ENCODE results near the gene QRICH1. TPM values are rescaled to one million over a fixed set of nuclear protein-coding genes. Genes with fewer than 3 reads are reported as not detected.

QRICH1 gene
- total and polyA plus RNA-seq, 2 of the 13 experiments (the other 11 are each of a cell fraction or from before 2014, with no cell fraction given) = 52.6 to 102 TPM

GRCh38 chr3:49028673-49029562 lies 65.0 kb downstream of the QRICH1 start, which contains the start of gene IMPDH2 (continued):
- no peak for TF ChIP-seq ZEB1 (IDR thresholded peaks at IDR 0.05; ENCODE audit: insufficient replicate concordance, low read depth)
- TF ChIP-seq FOXA3 (CRISPR knock-in tag; IDR thresholded peaks at IDR 0.05) = peak; percentile 80
- peak; percentile 82 for TF ChIP-seq SKI (IDR thresholded peaks at IDR 0.05; ENCODE audit: partially characterized antibody)
- TF ChIP-seq CEBPB (IDR thresholded peaks at IDR 0.05; ENCODE audit: borderline replicate concordance, low read depth, low read length) = peak; percentile 95
- TF ChIP-seq TCF12 (IDR thresholded peaks at IDR 0.05) = no peak
- no peak; the same call in 1 of the 2 replicates for TF ChIP-seq TCF12 (CRISPR knock-in tag; IDR thresholded peaks at IDR 0.05)
- no peak for TF ChIP-seq ELF4 (CRISPR knock-in tag; IDR thresholded peaks at IDR 0.05; ENCODE audit: borderline replicate concordance)
- peak; percentile 91; the same call in 1 of the 2 replicates for TF ChIP-seq STAT6 (CRISPR knock-in tag; IDR thresholded peaks at IDR 0.05; ENCODE audit: borderline replicate concordance)
- peak; percentile 42; the same call in 1 of the 2 replicates for TF ChIP-seq MED13 (CRISPR knock-in tag; IDR thresholded peaks at IDR 0.05)
- peak; percentile 84 for TF ChIP-seq ZNF614 (CRISPR knock-in tag; IDR thresholded peaks at IDR 0.05; ENCODE audit: borderline replicate concordance)
- TF ChIP-seq NFATC3 (CRISPR knock-in tag; IDR thresholded peaks at IDR 0.05) = peak; percentile 83; the same call in 1 of the 2 replicates
- TF ChIP-seq HOMEZ (CRISPR knock-in tag; IDR thresholded peaks at IDR 0.05; ENCODE audit: low read depth) = peak; percentile 67
- no peak for TF ChIP-seq ARID3A (IDR thresholded peaks at IDR 0.05; ENCODE audit: low read depth, low read length)
- TF ChIP-seq ZNF383 (CRISPR knock-in tag; IDR thresholded peaks at IDR 0.05; ENCODE audit: borderline replicate concordance) = no peak
- TF ChIP-seq ETS1 (CRISPR knock-in tag; IDR thresholded peaks at IDR 0.05) = no peak
- TF ChIP-seq CBX1 (IDR thresholded peaks at IDR 0.05; ENCODE audit: low read depth) = peak; percentile 81
- TF ChIP-seq REPIN1 (CRISPR knock-in tag; IDR thresholded peaks at IDR 0.05; ENCODE audit: borderline replicate concordance, low read depth) = peak; percentile 93
- peak; percentile 89 for TF ChIP-seq SALL1 (CRISPR knock-in tag; IDR thresholded peaks at IDR 0.05)
- TF ChIP-seq ZNF577 (CRISPR knock-in tag; IDR thresholded peaks at IDR 0.05; ENCODE audit: borderline replicate concordance, low read depth) = no peak
- TF ChIP-seq ZNF382 (CRISPR knock-in tag; IDR thresholded peaks at IDR 0.05; ENCODE audit: borderline replicate concordance) = no peak

Measured in HepG2 (cell line).